ENCODE data around the gene BNIPL. TPM values are rescaled to one million over a fixed set of nuclear protein-coding genes. Genes with fewer than 3 reads are reported as not detected.

Gene BNIPL
- total RNA-seq, 3 donors from 2014 or later = 0.16 to 47.1 (median 17.0) TPM

DNA sequence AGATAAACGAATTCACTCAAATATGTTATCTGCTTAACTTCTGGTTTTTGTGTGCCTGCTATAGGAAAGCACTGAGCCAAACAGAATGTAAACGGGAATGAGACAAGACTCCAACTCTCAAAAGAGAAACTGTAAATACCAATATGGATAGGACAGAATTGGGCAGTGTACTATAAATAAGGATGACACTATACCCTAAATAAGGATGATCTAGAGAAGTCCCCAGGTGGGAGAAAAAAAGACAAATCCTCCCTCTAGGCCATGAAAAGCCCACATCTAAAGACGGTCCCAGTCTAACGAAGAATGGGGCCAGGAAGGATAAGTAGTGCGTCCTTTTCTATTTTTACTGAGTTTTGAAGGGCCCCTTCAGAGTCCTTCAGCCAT is 32.7 kb downstream of the BNIPL start:
- Histone ChIP-seq H3K36me3 (no peaks in the 10 kb centered on the region), H3K4me3 (no peak overlapping the region), H3K9me3 (no peaks in the 10 kb centered on the region), H3K4me1 (peaks cover 0 to 4% of the 10 kb centered on the region in 2 donors), H3K27me3 (no peaks in the 10 kb centered on the region), H3K27ac (peak overlapping the region; percentile 98 to 99)
- intact Hi-C loops (cut with DNase I; ENCODE audit: low total_unique reads) = no loop called here
- TF ChIP-seq POLR2AphosphoS5 (IDR thresholded peaks at IDR 0.05) = no peak
- no peak for DNase-seq (ENCODE audit: low spot score in 2 of 2)

DNA sequence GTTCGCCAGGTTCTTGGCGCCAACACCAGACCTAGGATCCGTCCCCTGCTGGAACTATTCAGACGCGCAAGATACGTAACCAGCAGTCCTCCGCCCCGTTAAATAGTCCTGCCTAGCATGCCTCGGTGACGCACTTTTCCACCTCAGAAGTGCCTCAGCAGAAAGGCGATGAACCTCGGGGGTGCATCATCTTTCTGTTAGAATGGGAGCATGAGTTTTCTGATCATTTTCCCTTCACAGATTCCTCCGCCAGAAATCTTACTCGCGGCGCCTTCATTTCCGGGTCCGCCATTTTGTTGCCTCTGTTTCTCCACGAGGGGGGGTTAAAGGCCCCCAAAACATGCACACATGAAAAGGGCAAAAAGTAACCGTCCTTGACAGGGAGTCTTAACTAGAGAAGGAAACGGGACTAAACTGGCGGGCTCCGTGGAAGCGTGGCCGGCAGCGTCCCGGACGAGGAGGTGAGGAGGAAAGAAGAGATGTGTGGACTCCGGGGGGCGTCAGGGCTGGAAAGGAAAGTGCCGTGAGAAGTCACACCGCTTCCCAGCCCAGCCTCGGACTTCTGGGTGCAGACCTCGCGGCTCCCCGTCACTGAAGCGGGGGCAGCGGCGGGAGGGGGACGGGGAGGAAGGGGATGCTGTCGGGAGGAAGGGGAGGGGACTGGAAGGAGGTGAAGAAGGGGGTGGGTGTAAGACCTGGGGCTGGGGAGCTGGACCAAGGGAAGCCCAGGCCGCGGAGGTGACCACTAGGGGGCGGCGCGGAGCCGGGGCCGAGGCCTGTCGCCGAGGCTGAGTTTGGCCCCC is 34.3 kb downstream of the BNIPL start, which contains the start of gene GABPB2:
GABPB2 (plus strand) TSS at position 288 of the 803 bp plus-strand sequence. CDS start 17,429 bp downstream, outside the sequence.
- Histone ChIP-seq H3K27ac (peak within 1 kb of the TSS; percentile 98 to 99), H3K36me3 (no peaks in the 10 kb centered on the region), H3K9me3 (no peaks in the 10 kb centered on the region), H3K27me3 (no peaks in the 10 kb centered on the region), H3K4me1 (peaks cover 0 to 3% of the 10 kb centered on the region in 2 donors), H3K4me3 (peak within 1 kb of the TSS; percentile 79 to 87 (median 83))
- intact Hi-C loops (cut with DNase I; ENCODE audit: low total_unique reads) = loop anchor here (10.0 kb wide), 1 partner anchor 46 kb away; no protein-coding TSS in a partner anchor
- TF ChIP-seq POLR2AphosphoS5 (IDR thresholded peaks at IDR 0.05) (peak; percentile 81 to 95 (median 87)), POLR2A (IDR thresholded peaks at IDR 0.05) (peak; percentile 75)
- TF ChIP-seq, protein P1, sequence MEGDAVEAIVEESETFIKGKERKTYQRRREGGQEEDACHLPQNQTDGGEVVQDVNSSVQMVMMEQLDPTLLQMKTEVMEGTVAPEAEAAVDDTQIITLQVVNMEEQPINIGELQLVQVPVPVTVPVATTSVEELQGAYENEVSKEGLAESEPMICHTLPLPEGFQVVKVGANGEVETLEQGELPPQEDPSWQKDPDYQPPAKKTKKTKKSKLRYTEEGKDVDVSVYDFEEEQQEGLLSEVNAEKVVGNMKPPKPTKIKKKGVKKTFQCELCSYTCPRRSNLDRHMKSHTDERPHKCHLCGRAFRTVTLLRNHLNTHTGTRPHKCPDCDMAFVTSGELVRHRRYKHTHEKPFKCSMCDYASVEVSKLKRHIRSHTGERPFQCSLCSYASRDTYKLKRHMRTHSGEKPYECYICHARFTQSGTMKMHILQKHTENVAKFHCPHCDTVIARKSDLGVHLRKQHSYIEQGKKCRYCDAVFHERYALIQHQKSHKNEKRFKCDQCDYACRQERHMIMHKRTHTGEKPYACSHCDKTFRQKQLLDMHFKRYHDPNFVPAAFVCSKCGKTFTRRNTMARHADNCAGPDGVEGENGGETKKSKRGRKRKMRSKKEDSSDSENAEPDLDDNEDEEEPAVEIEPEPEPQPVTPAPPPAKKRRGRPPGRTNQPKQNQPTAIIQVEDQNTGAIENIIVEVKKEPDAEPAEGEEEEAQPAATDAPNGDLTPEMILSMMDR (IDR thresholded peaks at IDR 0.05) = peak; percentile 60 to 89 (median 89)
- peak; percentile 89 to 90 for DNase-seq (ENCODE audit: low spot score in 2 of 2)

DNA sequence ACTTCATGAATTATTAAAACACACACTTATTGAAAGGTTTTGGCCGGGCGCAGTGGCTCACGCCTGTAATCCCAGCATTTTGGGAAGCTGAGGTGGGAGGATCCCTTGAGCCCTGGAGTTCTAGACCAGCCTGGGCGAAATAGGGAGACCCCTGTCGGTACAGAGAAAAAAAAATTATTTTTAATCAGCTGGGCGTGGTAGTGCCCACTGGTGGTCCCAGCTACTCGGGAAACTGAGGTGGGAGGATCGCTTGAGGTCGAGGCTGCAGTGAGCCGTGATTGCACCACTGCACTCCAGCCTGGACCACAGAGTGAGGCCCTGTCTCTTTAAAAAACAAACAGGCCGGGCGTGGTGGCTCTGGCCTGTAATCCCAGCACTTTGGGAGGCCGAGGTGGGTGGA is 35.8 kb downstream of the BNIPL start:
- no peaks in the 10 kb centered on the region for H3K27me3 ChIP-seq
- no peaks in the 10 kb centered on the region for H3K4me1 ChIP-seq
- H3K9me3 ChIP-seq = no peaks in the 10 kb centered on the region
- no peaks in the 10 kb centered on the region for H3K36me3 ChIP-seq
- H3K4me3 ChIP-seq = no peak overlapping the region
- H3K27ac ChIP-seq = no peak overlapping the region
- no peak for DNase-seq (ENCODE audit: low spot score in 2 of 2)
- intact Hi-C loops (cut with DNase I; ENCODE audit: low total_unique reads) = loop anchor here (10.0 kb wide), 1 partner anchor 47 kb away; no protein-coding TSS in a partner anchor
- no peak for TF ChIP-seq POLR2AphosphoS5 (IDR thresholded peaks at IDR 0.05)
- TF ChIP-seq, protein P1 (IDR thresholded peaks at IDR 0.05) = no peak
- TF ChIP-seq POLR2A (IDR thresholded peaks at IDR 0.05) = no peak

DNA sequence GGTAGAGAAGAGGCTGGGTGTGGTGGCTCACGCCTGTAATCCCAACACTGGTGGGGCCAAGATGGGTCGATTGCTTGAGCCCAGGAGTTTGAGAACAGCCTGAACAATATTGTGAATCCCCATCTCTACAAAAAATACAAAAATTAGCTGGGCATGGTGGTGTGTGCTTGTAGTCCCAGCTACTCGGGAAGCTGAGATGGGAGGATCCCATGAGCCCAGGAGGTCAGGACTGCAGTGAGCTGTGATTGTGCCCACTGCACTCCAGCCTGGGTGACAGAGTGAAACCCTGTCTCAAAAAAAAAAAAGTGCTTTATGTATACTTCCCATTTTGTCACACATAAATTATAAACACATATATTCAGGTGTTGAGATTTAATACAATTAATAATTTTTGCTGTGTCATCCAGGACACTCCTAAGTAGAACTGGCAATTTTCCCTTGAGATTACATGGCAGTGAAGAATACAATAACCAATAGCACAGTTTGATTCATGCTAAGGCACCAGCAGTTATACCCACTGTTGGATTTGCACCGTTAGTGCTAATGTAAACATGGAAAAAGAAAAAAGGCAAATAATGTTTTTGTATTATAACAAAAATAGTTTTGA is 49.7 kb downstream of the BNIPL start:
- Histone ChIP-seq H3K4me3 (no peak overlapping the region), H3K27ac (no peak overlapping the region), H3K9me3 (no peaks in the 10 kb centered on the region), H3K27me3 (no peaks in the 10 kb centered on the region), H3K4me1 (no peaks in the 10 kb centered on the region), H3K36me3 (no peaks in the 10 kb centered on the region)
- intact Hi-C loops (cut with DNase I; ENCODE audit: low total_unique reads) = no loop called here
- no peak for DNase-seq (ENCODE audit: low spot score in 2 of 2)
- TF ChIP-seq POLR2A (IDR thresholded peaks at IDR 0.05) = no peak

Other genes with a start within 250 kb of the BNIPL start
- gene CTSK, start 228.3 kb upstream of the BNIPL start, total RNA-seq = 100 to 1,000 TPM; 111 to 590 (median 204) TPM
- gene ARNT, start 160.0 kb upstream of the BNIPL start, total RNA-seq = 10 to 100 TPM; 62.5 to 76.5 (median 72.1) TPM
- gene CTXND2, start 149.4 kb upstream of the BNIPL start, total RNA-seq = not detected
- 10 to 100 TPM; 33.4 to 44.6 (median 41.0) TPM for gene SETDB1, start 110.2 kb upstream of the BNIPL start, total RNA-seq
- gene CERS2, start 61.8 kb upstream of the BNIPL start, total RNA-seq = 100 to 1,000 TPM; 121 to 131 (median 128) TPM
- 10 to 100 TPM in 1 of 3 donors, 1 to 10 TPM in 1, not detected in 1; 3.6 to 13.0 TPM for gene ANXA9, start 54.3 kb upstream of the BNIPL start, total RNA-seq
- 10 to 100 TPM; 26.2 to 33.5 (median 26.5) TPM for gene MINDY1, start 29.7 kb upstream of the BNIPL start, total RNA-seq
- gene PRUNE1, start 28.1 kb upstream of the BNIPL start, total RNA-seq = 10 to 100 TPM; 21.6 to 34.1 (median 32.8) TPM
- 1 to 10 TPM; 4.6 to 8.3 (median 7.6) TPM for gene C1orf56, start 11.2 kb downstream of the BNIPL start, total RNA-seq
- 100 to 1,000 TPM in 1 of 3 donors, 10 to 100 TPM in 2; 49.4 to 130 (median 85.9) TPM for gene CDC42SE1, start 23.0 kb downstream of the BNIPL start, total RNA-seq
- 1 to 10 TPM in 2 of 3 donors, under 1 TPM in 1; 0.16 to 1.9 (median 1.3) TPM for gene MLLT11, start 23.8 kb downstream of the BNIPL start, total RNA-seq
- gene GABPB2, start 34.2 kb downstream of the BNIPL start, total RNA-seq = 10 to 100 TPM; 19.5 to 32.0 (median 20.6) TPM
- gene SEMA6C, start 110.0 kb downstream of the BNIPL start, total RNA-seq = 1 to 10 TPM; 2.9 to 6.4 (median 5.2) TPM
- gene TNFAIP8L2, start 120.1 kb downstream of the BNIPL start, total RNA-seq = 1 to 10 TPM; 5.6 to 6.9 (median 5.7) TPM
- gene LYSMD1, start 129.3 kb downstream of the BNIPL start, total RNA-seq = 10 to 100 TPM; 11.7 to 17.0 (median 14.8) TPM
- 10 to 100 TPM; 14.9 to 23.8 (median 23.6) TPM for gene SCNM1, start 129.6 kb downstream of the BNIPL start, total RNA-seq
- gene TMOD4, start 139.4 kb downstream of the BNIPL start, total RNA-seq = under 1 TPM in 1 of 3 donors, not detected in 2; 0.73 TPM
- gene VPS72, start 153.6 kb downstream of the BNIPL start, total RNA-seq = 10 to 100 TPM; 34.6 to 49.0 (median 34.7) TPM
- 10 to 100 TPM; 38.1 to 87.2 (median 61.6) TPM for gene PIP5K1A, start 162.0 kb downstream of the BNIPL start, total RNA-seq
- gene PSMD4, start 218.1 kb downstream of the BNIPL start, total RNA-seq = 100 to 1,000 TPM; 108 to 188 (median 140) TPM
- 10 to 100 TPM; 20.6 to 31.6 (median 25.9) TPM for gene ZNF687, start 245.7 kb downstream of the BNIPL start, total RNA-seq